Erythroblast (primary cell): ENCODE measurements around the gene VWCE.
A peak's percentile ranks its signal among the peaks of the same experiment; 100 is the strongest.

Experiments
- DNase-seq, 2 experiments: peaks; one replicate each; lab custom pipeline; 2025; lab: John Stamatoyannopoulos, UW
- GATA1 ChIP-seq: IDR thresholded peaks from 2 replicates; pipeline ENCODE4 v1.6.1; 2011; ENCODE audit warnings: low read depth, mild to moderate bottlenecking, control low read depth, low read length, moderate library complexity
- POLR2A ChIP-seq: IDR thresholded peaks from 2 replicates; pipeline ENCODE4 v1.6.1; 2011; ENCODE audit warnings: mild to moderate bottlenecking, low read length

Gene VWCE, protein sequence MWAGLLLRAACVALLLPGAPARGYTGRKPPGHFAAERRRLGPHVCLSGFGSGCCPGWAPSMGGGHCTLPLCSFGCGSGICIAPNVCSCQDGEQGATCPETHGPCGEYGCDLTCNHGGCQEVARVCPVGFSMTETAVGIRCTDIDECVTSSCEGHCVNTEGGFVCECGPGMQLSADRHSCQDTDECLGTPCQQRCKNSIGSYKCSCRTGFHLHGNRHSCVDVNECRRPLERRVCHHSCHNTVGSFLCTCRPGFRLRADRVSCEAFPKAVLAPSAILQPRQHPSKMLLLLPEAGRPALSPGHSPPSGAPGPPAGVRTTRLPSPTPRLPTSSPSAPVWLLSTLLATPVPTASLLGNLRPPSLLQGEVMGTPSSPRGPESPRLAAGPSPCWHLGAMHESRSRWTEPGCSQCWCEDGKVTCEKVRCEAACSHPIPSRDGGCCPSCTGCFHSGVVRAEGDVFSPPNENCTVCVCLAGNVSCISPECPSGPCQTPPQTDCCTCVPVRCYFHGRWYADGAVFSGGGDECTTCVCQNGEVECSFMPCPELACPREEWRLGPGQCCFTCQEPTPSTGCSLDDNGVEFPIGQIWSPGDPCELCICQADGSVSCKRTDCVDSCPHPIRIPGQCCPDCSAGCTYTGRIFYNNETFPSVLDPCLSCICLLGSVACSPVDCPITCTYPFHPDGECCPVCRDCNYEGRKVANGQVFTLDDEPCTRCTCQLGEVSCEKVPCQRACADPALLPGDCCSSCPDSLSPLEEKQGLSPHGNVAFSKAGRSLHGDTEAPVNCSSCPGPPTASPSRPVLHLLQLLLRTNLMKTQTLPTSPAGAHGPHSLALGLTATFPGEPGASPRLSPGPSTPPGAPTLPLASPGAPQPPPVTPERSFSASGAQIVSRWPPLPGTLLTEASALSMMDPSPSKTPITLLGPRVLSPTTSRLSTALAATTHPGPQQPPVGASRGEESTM

DNA sequence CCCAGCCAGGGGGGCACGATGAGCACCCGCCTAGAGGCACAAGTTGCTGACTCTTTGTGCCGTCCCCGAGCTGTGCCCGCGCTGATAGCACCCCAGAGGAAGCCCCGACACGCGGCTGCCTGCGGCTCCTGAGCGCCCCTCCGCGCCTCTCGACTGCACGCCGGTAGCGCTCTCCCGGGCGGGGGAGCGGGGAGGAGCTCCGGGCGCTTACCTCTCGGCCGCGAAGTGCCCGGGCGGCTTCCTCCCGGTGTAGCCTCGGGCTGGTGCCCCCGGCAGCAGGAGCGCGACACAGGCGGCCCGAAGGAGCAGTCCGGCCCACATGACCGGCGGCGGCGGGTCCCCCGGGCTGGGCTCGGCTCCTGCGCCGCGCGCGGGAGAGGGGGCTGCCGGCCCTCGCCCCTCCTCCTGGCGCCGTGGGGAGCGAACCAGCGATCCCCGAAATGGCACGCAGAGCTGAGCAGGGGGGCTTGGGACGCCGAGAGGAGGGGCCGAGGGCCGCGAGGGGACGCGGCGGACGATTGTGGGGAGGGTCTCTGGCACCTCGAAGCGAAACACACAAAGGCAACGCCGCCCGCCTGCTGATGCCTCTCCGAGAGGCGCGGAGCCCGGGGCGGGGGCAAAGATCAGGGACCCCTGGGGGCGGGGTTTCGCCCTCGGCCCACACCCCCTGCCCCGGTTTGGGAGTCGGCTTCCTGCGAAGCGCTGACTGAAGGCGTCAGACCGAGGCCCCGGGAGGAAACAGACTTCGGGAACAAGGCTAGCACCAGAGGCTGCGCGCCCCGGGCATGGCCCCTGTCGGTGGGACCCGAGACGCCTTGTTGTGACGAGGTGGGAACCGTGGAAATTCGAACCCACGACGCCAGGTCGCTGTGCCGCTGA lies at the start of gene VWCE:
Gene VWCE (minus strand): TSS at position 600 of the 879 bp plus-strand sequence. CDS start 279 bp downstream, at position 321.
- TF ChIP-seq POLR2A, result peak; percentile 23
- TF ChIP-seq GATA1, result no peak
- peak; percentile 91 to 93 for DNase-seq

DNA sequence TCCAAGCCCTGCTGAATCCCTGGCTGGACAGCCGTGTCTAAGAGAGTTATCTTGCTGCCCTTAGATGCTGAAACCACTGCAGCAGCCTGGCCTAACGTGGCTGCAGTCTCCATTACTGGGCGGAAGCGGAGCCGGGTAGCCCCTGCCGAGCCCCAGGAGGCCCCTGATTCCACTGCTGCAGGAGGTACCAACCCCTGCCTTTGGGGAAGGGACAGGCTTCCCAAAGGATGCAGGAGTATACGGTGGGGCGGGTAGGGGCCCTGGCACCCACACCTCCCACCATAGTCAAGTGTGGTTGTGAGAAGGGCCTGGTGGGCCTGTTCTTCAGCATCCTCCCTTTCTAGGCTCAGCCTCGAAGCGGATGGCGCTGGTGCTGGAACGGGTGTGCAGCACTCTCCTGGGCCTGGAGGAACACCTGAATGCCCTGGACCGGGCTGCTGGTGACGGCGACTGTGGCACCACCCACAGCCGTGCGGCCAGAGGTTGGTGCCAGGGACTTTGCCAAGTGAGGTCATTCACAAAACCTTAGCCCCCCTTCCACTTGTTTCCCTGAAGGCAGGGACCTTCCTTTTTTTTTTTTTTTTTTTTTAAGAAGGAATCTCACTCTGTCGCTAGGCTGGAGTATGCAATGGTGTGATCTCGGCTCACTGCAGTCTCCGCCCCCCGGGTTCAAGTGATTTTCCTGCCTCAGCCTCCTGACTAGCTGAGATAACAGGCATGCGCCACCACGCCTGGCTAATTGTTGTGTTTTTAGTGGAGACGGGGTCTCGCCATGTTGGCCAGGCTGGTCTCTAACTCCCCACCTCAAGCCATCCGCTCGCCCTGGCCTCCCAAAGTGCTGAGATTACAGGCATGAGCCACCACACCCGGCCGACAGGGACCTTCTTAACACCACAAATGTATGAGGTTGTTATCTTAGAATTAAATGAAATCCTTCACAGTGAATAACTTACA lies 49.0 kb upstream of the VWCE start:
- TF ChIP-seq GATA1 (no peak), POLR2A (no peak)
- peak in 1 of 2 experiments; percentile 26 for DNase-seq

DNA sequence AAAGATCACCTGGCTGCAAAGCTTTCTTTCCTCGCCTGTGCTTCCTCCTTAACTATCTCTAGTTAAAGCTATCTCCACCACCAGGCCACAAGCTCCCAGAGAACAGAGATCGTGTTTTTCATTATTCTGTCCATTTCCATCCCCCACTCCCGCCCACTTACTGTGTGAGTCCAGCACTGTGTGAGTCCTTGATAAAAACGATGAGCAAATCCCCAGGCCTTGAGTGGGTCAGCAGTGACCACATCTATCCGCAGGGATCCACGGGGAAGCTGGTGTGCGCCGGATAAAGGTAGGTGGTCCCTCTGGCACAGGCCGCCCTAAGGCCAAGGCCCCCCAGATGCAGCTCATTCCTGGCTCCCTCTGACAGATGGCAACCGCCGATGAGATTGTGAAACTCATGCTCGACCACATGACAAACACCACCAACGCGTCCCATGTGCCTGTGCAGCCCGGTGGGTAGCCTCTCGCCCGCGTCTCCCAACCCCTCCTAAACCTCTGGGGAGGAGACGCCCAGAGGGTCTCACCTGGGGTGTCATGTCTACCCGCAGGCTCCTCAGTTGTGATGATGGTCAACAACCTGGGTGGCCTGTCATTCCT lies 47.2 kb upstream of the VWCE start:
- DNase-seq, result no peak
- TF ChIP-seq GATA1 (no peak), POLR2A (no peak)

DNA sequence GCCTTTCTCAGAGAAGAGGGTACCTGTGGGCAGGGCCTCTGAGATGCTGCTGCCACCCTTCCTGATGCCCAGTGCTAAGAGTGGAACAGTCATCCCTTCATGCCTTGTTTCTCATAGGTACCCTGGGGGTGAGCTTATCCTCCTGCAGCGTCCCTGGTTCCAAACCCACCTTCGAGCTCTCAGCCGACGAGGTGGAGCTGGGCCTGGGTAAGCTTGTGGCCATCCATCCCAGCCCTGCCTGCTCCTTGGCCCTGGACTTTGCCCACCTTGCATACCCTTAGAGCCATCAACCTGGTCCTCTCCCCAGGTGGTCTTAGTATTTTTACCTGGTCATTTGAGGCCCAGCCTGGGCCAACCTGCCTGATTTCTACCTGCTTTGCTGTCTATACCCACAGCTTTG lies 46.6 kb upstream of the VWCE start:
- TF ChIP-seq GATA1 (no peak), POLR2A (no peak)

DNA sequence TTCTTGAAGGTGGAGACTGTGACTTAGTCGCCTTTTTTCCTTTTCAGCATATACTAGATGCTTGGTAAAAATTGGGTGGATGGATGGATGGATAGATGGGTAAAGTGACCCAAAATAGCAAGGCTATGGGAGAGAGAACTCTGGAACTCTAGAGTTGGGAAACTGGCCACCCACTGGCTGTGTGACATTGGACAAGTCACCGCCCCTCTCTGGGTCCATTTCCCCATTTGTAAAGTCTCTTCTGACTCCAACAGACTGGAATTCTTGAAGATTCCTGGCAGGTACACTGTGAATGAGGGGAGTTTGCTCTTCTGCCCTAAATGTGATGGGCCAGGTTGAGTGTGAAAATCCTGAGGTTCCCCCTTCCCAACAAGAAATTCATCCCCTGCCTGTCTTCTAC lies 45.9 kb upstream of the VWCE start:
- no peak for DNase-seq
- TF ChIP-seq POLR2A, result no peak
- TF ChIP-seq GATA1, result no peak

More for the DNA sequence above, 46.6 kb upstream of the VWCE start:
- no peak for DNase-seq

DNA sequence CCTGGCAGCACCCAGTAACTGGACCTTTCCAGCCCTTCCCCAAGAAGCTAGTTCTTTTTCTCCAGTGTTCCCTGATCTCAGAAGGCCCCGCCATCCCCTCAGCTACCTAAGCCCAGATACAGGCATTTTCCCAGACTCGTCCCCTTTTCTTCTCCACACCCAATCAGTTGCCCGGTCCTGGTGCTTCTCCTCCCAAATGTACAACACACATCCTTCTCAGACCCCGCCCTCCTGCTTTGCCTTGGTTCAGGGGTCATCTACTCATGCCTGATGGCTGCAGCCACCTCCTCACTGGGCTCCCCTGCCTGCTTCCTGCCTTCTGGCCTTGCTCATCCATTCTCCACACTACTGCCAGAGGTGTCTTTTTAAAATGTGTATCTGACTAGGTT lies 44.4 kb upstream of the VWCE start:
- no peak for DNase-seq
- TF ChIP-seq POLR2A, result no peak
- TF ChIP-seq GATA1, result no peak

DNA sequence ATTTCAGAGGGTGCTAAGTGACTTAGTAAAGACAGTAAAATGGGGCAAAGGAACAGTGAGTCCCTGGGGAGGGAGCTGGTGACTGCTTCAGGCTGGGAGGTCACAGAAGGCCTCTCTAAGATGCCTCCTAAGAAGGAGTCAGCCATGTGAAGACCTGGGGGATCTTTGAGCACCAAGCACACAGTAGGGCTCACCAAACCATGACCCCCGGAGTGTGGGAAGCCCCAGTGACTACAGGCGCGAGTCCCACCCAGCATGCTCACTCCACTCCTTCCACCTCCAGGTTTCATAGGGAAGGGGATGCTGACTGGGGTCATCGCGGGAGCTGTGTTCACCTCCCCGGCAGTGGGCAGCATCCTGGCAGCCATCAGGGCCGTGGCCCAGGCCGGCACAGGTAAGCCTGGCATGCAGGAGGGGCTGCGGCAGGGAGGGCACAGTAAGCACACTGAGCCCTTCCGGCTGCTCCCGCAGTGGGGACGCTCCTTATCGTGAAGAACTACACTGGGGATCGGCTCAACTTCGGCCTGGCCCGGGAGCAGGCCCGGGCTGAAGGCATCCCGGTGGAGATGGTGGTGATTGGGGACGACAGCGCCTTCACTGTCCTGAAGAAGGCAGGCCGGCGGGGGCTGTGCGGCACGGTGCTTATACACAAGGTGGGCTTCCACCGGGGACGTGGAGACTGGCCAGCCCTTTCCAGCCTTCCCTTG lies 43.8 kb upstream of the VWCE start:
- no peak for TF ChIP-seq GATA1
- TF ChIP-seq POLR2A, result no peak
- DNase-seq, result no peak

DNA sequence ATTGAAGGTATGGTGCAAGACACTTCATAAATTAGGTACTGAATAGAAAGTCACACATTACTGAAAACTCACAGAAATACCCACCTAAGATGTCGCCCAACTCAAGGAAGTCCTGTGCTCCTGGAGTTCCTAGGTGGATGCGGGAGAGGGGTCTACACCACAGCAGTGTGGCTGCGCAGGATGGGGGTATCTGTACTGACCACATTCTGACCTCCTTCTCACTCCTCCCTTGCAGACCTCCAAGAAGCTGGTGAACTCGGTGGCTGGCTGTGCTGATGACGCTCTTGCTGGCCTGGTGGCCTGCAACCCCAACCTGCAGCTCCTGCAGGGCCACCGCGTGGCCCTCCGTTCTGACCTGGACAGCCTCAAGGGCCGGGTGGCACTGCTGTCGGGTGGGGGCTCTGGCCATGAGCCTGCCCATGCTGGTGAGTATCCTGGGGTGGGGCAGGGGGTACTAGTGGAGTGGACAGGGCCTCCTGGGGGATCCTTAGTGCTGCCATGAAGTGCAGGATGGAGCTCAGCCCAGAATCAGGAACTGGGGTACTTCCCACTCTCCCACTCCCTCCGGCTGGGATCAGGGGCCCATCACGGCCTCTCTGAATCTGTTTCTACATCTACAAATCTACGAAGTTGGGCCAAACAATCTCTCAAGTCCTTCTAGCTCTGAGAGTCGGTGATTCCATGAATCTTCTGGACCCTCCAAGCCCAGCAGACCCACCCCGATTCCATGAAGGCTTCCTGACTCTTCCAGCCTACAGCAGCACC lies 42.8 kb upstream of the VWCE start:
- no peak for TF ChIP-seq GATA1
- DNase-seq, result no peak

DNA sequence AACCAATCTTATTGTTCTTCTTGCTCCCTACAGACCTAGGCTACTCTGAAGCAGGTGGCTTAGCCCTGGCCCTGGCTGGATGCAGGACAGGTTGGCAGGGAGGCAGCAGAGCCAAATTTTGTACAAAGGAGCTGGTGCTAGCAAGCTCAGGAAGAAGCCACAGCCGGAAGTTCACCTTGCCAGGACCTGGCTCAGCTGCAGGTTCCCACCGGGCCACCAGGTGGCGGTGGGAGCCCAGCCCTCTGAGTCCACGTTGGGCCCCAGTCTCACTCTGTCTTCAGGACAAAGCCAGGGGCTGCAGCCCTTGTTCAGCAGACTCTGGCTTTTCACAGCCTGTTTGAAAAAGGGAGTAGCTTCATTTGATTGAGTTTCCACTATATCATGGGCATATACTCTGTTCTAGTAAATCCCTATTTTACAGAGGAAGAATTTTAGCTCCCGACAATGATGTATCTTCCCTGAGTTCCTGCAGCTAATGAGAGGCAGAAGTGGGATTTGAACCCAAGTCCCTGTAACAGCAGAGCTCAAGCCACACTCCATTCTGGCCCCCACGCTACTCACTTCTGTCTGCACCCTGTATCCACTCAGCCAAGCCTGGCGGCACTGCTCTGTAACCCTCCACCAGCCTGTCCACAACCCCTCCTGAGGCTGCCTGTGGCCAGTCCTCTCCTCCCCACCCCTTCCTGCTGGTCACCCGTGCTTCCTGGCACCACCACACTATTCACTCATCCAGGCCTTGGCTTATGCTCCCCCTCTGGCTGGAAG lies 41.2 kb upstream of the VWCE start:
- no peak for TF ChIP-seq POLR2A
- no peak for TF ChIP-seq GATA1
- peak; percentile 84 to 90 for DNase-seq

DNA sequence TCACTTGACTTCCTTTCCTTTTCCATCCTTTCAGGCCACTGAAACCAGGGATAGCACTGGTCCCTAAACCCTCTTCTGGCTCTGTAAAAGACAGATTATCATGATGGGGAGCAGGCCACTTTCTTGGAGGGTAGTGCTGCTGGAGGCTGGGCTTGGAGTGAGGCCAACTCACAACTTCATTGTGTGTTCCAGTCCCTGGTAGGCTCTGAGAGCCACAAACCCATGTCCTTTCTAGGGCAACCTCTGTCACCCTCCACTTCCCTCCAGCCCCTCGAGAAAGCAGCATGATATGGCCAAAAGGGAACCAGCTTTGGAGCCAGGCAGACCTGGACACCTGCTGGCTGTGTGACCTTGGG lies 40.2 kb upstream of the VWCE start:
- TF ChIP-seq GATA1 (no peak), POLR2A (no peak)
- DNase-seq, result peak; percentile 76 to 81
